Measurements from ENCODE around the gene B9D2. TPM values are rescaled to one million over a fixed set of nuclear protein-coding genes. Genes with fewer than 3 reads are reported as not detected.

B9D2 gene
- total RNA-seq, 1 donor from 2014 or later, result 5.9 TPM

- no peaks in the 10 kb centered on the region for H3K27me3 Mint-ChIP-seq (ENCODE audit: low read depth, unreplicated experiment)
- Histone ChIP-seq H3K4me3 (ENCODE audit: insufficient read depth, low read depth, low read length) (no peak overlapping the region), H3K9me3 (ENCODE audit: insufficient read depth, low read depth, low read length) (no peaks in the 10 kb centered on the region), H3K79me2 (ENCODE audit: insufficient read depth, low read length) (peaks cover 13% of the 10 kb centered on the region), H3K36me3 (ENCODE audit: insufficient read depth, low read length) (peaks cover 22% of the 10 kb centered on the region), H3K4me2 (ENCODE audit: low read length) (no peak overlapping the region), H2AFZ (ENCODE audit: low read depth, low read length) (no peak overlapping the region), H3K4me1 (ENCODE audit: insufficient read depth, low read length) (peaks cover 20% of the 10 kb centered on the region), H3K9ac (ENCODE audit: low read length) (no peak overlapping the region), H4K20me1 (ENCODE audit: insufficient read depth, low read length) (peaks cover 39% of the 10 kb centered on the region), H3K27ac (ENCODE audit: low read depth, low read length) (no peak overlapping the region), H3K27me3 (ENCODE audit: insufficient read depth, low read length) (no peaks in the 10 kb centered on the region)
- H3K4me3 Mint-ChIP-seq (ENCODE audit: unreplicated experiment), result no peak overlapping the region
- peaks cover 26% of the 10 kb centered on the region for H3K36me3 Mint-ChIP-seq (ENCODE audit: low read depth, unreplicated experiment)
- TF ChIP-seq CTCF (IDR thresholded peaks at IDR 0.05; ENCODE audit: insufficient read depth, low read depth, low read length) (no peak), EZH2 (IDR thresholded peaks at IDR 0.05; ENCODE audit: insufficient read depth, low read length) (no peak)
- no peaks in the 10 kb centered on the region for H3K9me3 Mint-ChIP-seq (ENCODE audit: unreplicated experiment)
- DNase-seq (ENCODE audit: low read depth), result no peak
- peaks cover 13% of the 10 kb centered on the region for H3K4me1 Mint-ChIP-seq (ENCODE audit: low read depth, unreplicated experiment)
- FAIRE-seq, result no peak
- H3K27ac Mint-ChIP-seq (ENCODE audit: unreplicated experiment), result no peak overlapping the region
These were observed 31.9 kb downstream of the B9D2 start for GRCh38 chr19:41332000-41332399.

- Histone ChIP-seq H4K20me1 (ENCODE audit: insufficient read depth, low read length) (peaks cover 32% of the 10 kb centered on the region), H3K4me1 (ENCODE audit: insufficient read depth, low read length) (peaks cover 29% of the 10 kb centered on the region), H3K9me3 (ENCODE audit: insufficient read depth, low read depth, low read length) (no peaks in the 10 kb centered on the region), H3K36me3 (ENCODE audit: insufficient read depth, low read length) (peaks cover 20% of the 10 kb centered on the region), H3K79me2 (ENCODE audit: insufficient read depth, low read length) (peaks cover 14% of the 10 kb centered on the region), H3K27ac (ENCODE audit: low read depth, low read length) (no peak overlapping the region), H3K27me3 (ENCODE audit: insufficient read depth, low read length) (no peaks in the 10 kb centered on the region), H3K9ac (ENCODE audit: low read length) (no peak overlapping the region), H2AFZ (ENCODE audit: low read depth, low read length) (no peak overlapping the region), H3K4me2 (ENCODE audit: low read length) (no peak overlapping the region), H3K4me3 (ENCODE audit: insufficient read depth, low read depth, low read length) (no peak overlapping the region)
- DNase-seq (ENCODE audit: low read depth) (no peak), FAIRE-seq (no peak)
- no peaks in the 10 kb centered on the region for H3K27me3 Mint-ChIP-seq (ENCODE audit: low read depth, unreplicated experiment)
- peaks cover 20% of the 10 kb centered on the region for H3K4me1 Mint-ChIP-seq (ENCODE audit: low read depth, unreplicated experiment)
- H3K4me3 Mint-ChIP-seq (ENCODE audit: unreplicated experiment), result no peak overlapping the region
- no peaks in the 10 kb centered on the region for H3K9me3 Mint-ChIP-seq (ENCODE audit: unreplicated experiment)
- no peak for TF ChIP-seq EZH2 (IDR thresholded peaks at IDR 0.05; ENCODE audit: insufficient read depth, low read length)
- TF ChIP-seq CTCF (IDR thresholded peaks at IDR 0.05; ENCODE audit: insufficient read depth, low read depth, low read length), result no peak
- H3K27ac Mint-ChIP-seq (ENCODE audit: unreplicated experiment), result no peak overlapping the region
- peaks cover 26% of the 10 kb centered on the region for H3K36me3 Mint-ChIP-seq (ENCODE audit: low read depth, unreplicated experiment)
These were observed 32.8 kb downstream of the B9D2 start for GRCh38 chr19:41330946-41331678.

- Mint-ChIP-seq H3K27ac (ENCODE audit: unreplicated experiment) (no peak overlapping the region), H3K36me3 (ENCODE audit: low read depth, unreplicated experiment) (peaks cover 26% of the 10 kb centered on the region), H3K9me3 (ENCODE audit: unreplicated experiment) (no peaks in the 10 kb centered on the region), H3K27me3 (ENCODE audit: low read depth, unreplicated experiment) (no peaks in the 10 kb centered on the region), H3K4me3 (ENCODE audit: unreplicated experiment) (no peak overlapping the region), H3K4me1 (ENCODE audit: low read depth, unreplicated experiment) (peaks cover 22% of the 10 kb centered on the region)
- Histone ChIP-seq H3K79me2 (ENCODE audit: insufficient read depth, low read length) (peaks cover 13% of the 10 kb centered on the region), H2AFZ (ENCODE audit: low read depth, low read length) (no peak overlapping the region), H3K4me2 (ENCODE audit: low read length) (no peak overlapping the region), H3K4me3 (ENCODE audit: insufficient read depth, low read depth, low read length) (no peak overlapping the region), H3K9ac (ENCODE audit: low read length) (no peak overlapping the region), H3K36me3 (ENCODE audit: insufficient read depth, low read length) (peaks cover 20% of the 10 kb centered on the region), H3K27ac (ENCODE audit: low read depth, low read length) (no peak overlapping the region), H4K20me1 (ENCODE audit: insufficient read depth, low read length) (peaks cover 30% of the 10 kb centered on the region), H3K27me3 (ENCODE audit: insufficient read depth, low read length) (no peaks in the 10 kb centered on the region), H3K4me1 (ENCODE audit: insufficient read depth, low read length) (peaks cover 35% of the 10 kb centered on the region), H3K9me3 (ENCODE audit: insufficient read depth, low read depth, low read length) (no peaks in the 10 kb centered on the region)
- FAIRE-seq, result no peak
- DNase-seq (ENCODE audit: low read depth), result no peak
- no peak for TF ChIP-seq EZH2 (IDR thresholded peaks at IDR 0.05; ENCODE audit: insufficient read depth, low read length)
- TF ChIP-seq CTCF (IDR thresholded peaks at IDR 0.05; ENCODE audit: insufficient read depth, low read depth, low read length), result no peak
These were observed 33.5 kb downstream of the B9D2 start for GRCh38 chr19:41330481-41330880.
